UCSD-AML1 (cell line): ENCODE results near the gene PLPPR4.
"Not testable (repeated sequence)": the region's sequence is repeated elsewhere in the genome, so short reads cannot be mapped to it uniquely, and the experiment has no call there.

Experiments
- DNase-seq: peaks from one replicate; lab custom pipeline; 2025; ENCODE audit not compliant: unreplicated experiment; lab: John Stamatoyannopoulos, UW

PLPPR4 gene

GRCh38 chr1:99266726-99267125, 2.4 kb downstream of the PLPPR4 start:
- no peak for DNase-seq

GRCh38 chr1:99268021-99268420, 3.7 kb downstream of the PLPPR4 start:
- DNase-seq: no peak

- DNase-seq: no peak
Measured at GRCh38 chr1:99269321-99269720, 5.0 kb downstream of the PLPPR4 start.

- no peak for DNase-seq
Measured at GRCh38 chr1:99270646-99271045, 6.4 kb downstream of the PLPPR4 start.

GRCh38 chr1:99271249-99271648, 7.0 kb downstream of the PLPPR4 start:
- DNase-seq: no peak

GRCh38 chr1:99277066-99277465, 12.8 kb downstream of the PLPPR4 start:
- no peak for DNase-seq

- DNase-seq: no peak
Measured at GRCh38 chr1:99279525-99279924, 15.2 kb downstream of the PLPPR4 start.

GRCh38 chr1:99281105-99281504, 16.8 kb downstream of the PLPPR4 start:
- no peak for DNase-seq

- DNase-seq: no peak
Measured at GRCh38 chr1:99282536-99282935, 18.2 kb downstream of the PLPPR4 start.

- not testable (repeated sequence) for DNase-seq
Measured at GRCh38 chr1:99283521-99283920, 19.2 kb downstream of the PLPPR4 start.

GRCh38 chr1:99292886-99293285, 28.6 kb downstream of the PLPPR4 start:
- no peak for DNase-seq

GRCh38 chr1:99297923-99298322, 33.6 kb downstream of the PLPPR4 start:
- no peak for DNase-seq

- DNase-seq: no peak
Measured at GRCh38 chr1:99304725-99305282, 40.5 kb downstream of the PLPPR4 start.

GRCh38 chr1:99305626-99306025, 41.3 kb downstream of the PLPPR4 start:
- no peak for DNase-seq

- DNase-seq: no peak
Measured at GRCh38 chr1:99306056-99306455, 41.8 kb downstream of the PLPPR4 start.

GRCh38 chr1:99306644-99307043, 42.4 kb downstream of the PLPPR4 start:
- DNase-seq: no peak

GRCh38 chr1:99315305-99315704, 51.0 kb downstream of the PLPPR4 start:
- DNase-seq: no peak

GRCh38 chr1:99326215-99326949, 62.1 kb downstream of the PLPPR4 start:
- no peak for DNase-seq

- DNase-seq: no peak
Measured at GRCh38 chr1:99327357-99327756, 63.1 kb downstream of the PLPPR4 start.

GRCh38 chr1:99328171-99328570, 63.9 kb downstream of the PLPPR4 start:
- DNase-seq: no peak

GRCh38 chr1:99331083-99331482, 66.8 kb downstream of the PLPPR4 start:
- DNase-seq: no peak

GRCh38 chr1:99331636-99332035, 67.3 kb downstream of the PLPPR4 start:
- no peak for DNase-seq

GRCh38 chr1:99332561-99332960, 68.3 kb downstream of the PLPPR4 start:
- no peak for DNase-seq
